ENCODE measurements around the gene ZBTB20. TPM values are rescaled to one million over a fixed set of nuclear protein-coding genes. Genes with fewer than 3 reads are reported as not detected.
A peak's percentile ranks its signal among the peaks of the same experiment; 100 is the strongest.

Gene ZBTB20
- total RNA-seq, 1 donor from 2014 or later, result 15.5 TPM

- Mint-ChIP-seq H3K4me3 (ENCODE audit: unreplicated experiment) (no peak overlapping the region), H3K27me3 (ENCODE audit: low read depth) (no peaks in the 10 kb centered on the region), H3K27ac (ENCODE audit: unreplicated experiment) (peak overlapping the region; percentile 49), H3K36me3 (ENCODE audit: low read depth) (no peaks in the 10 kb centered on the region), H3K9me3 (ENCODE audit: low read depth) (no peaks in the 10 kb centered on the region), H3K4me1 (ENCODE audit: low read depth) (peaks cover 48% of the 10 kb centered on the region)
- no peak for DNase-seq (ENCODE audit: low spot score)
- no peak for TF ChIP-seq CTCF (IDR thresholded peaks at IDR 0.05)
These were observed 519.3 kb downstream of the ZBTB20 start for GRCh38 chr3:114627770-114628169.

GRCh38 chr3:114626751-114627150 lies 520.3 kb downstream of the ZBTB20 start:
- no peak for DNase-seq (ENCODE audit: low spot score)
- TF ChIP-seq CTCF (IDR thresholded peaks at IDR 0.05), result no peak

GRCh38 chr3:114624571-114625181 lies 522.4 kb downstream of the ZBTB20 start:
- TF ChIP-seq CTCF (IDR thresholded peaks at IDR 0.05), result no peak
- Mint-ChIP-seq H3K4me3 (ENCODE audit: unreplicated experiment) (peak overlapping the region; percentile 71), H3K4me1 (ENCODE audit: low read depth) (peaks cover 64% of the 10 kb centered on the region), H3K36me3 (ENCODE audit: low read depth) (no peaks in the 10 kb centered on the region), H3K27ac (ENCODE audit: unreplicated experiment) (peak overlapping the region; percentile 98), H3K27me3 (ENCODE audit: low read depth) (no peaks in the 10 kb centered on the region), H3K9me3 (ENCODE audit: low read depth) (no peaks in the 10 kb centered on the region)
- no peak for DNase-seq (ENCODE audit: low spot score)

More at GRCh38 chr3:114626751-114627150, 520.3 kb downstream of the ZBTB20 start:
- Mint-ChIP-seq H3K27ac (ENCODE audit: unreplicated experiment) (no peak overlapping the region), H3K27me3 (ENCODE audit: low read depth) (no peaks in the 10 kb centered on the region), H3K4me1 (ENCODE audit: low read depth) (peaks cover 58% of the 10 kb centered on the region), H3K36me3 (ENCODE audit: low read depth) (no peaks in the 10 kb centered on the region), H3K9me3 (ENCODE audit: low read depth) (no peaks in the 10 kb centered on the region), H3K4me3 (ENCODE audit: unreplicated experiment) (no peak overlapping the region)

- DNase-seq (ENCODE audit: low spot score), result no peak
These were observed 523.0 kb downstream of the ZBTB20 start for GRCh38 chr3:114624047-114624445.

GRCh38 chr3:114623420-114624046 lies 523.6 kb downstream of the ZBTB20 start:
- Mint-ChIP-seq H3K4me1 (ENCODE audit: low read depth) (peaks cover 63% of the 10 kb centered on the region), H3K9me3 (ENCODE audit: low read depth) (no peaks in the 10 kb centered on the region), H3K27ac (ENCODE audit: unreplicated experiment) (peak overlapping the region; percentile 98), H3K36me3 (ENCODE audit: low read depth) (no peaks in the 10 kb centered on the region), H3K27me3 (ENCODE audit: low read depth) (no peaks in the 10 kb centered on the region), H3K4me3 (ENCODE audit: unreplicated experiment) (peak overlapping the region; percentile 71)
- no peak for DNase-seq (ENCODE audit: low spot score)
- TF ChIP-seq CTCF (IDR thresholded peaks at IDR 0.05), result no peak

More at GRCh38 chr3:114624047-114624445, 523.0 kb downstream of the ZBTB20 start:
- H3K4me1 Mint-ChIP-seq (ENCODE audit: low read depth), result peaks cover 64% of the 10 kb centered on the region
- H3K27me3 Mint-ChIP-seq (ENCODE audit: low read depth), result no peaks in the 10 kb centered on the region
- peak overlapping the region; percentile 98 for H3K27ac Mint-ChIP-seq (ENCODE audit: unreplicated experiment)
- no peak for TF ChIP-seq CTCF (IDR thresholded peaks at IDR 0.05)
- H3K9me3 Mint-ChIP-seq (ENCODE audit: low read depth), result no peaks in the 10 kb centered on the region
- H3K36me3 Mint-ChIP-seq (ENCODE audit: low read depth), result no peaks in the 10 kb centered on the region
- H3K4me3 Mint-ChIP-seq (ENCODE audit: unreplicated experiment), result peak overlapping the region; percentile 71
